ELF-1 (cell line): ENCODE results near the gene RXYLT1.
"Not testable (repeated sequence)": the region's sequence is repeated elsewhere in the genome, so short reads cannot be mapped to it uniquely, and the experiment has no call there.

Experiments used
- DNase-seq: peaks from one replicate; pipeline ENCODE4 v3.0.0-alpha.2; 2016; ENCODE audit warnings: low read depth, low spot score

Gene RXYLT1

DNA sequence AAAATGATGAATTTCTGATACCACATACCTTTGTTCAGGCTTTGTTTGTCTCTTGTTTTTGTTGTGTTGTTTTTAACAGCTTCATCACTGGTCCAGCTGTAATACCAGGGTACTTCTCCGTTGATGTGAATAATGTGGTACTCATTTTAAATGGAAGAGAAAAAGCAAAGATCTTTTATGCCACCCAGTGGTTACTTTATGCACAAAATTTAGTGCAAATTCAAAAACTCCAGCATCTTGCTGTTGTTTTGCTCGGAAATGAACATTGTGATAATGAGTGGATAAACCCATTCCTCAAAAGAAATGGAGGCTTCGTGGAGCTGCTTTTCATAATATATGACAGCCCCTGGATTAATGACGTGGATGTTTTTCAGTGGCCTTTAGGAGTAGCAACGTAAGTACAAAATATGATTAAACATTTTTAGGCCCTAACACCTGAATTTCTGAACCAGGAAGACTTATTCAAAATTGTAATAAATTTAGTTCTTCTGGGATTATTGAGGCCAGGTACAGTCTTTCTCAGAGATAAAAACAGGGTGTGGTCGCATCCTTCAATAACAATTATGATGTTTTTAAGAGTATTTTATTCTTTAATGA, 22.4 kb downstream of the RXYLT1 start:
- DNase-seq: no peak

DNA sequence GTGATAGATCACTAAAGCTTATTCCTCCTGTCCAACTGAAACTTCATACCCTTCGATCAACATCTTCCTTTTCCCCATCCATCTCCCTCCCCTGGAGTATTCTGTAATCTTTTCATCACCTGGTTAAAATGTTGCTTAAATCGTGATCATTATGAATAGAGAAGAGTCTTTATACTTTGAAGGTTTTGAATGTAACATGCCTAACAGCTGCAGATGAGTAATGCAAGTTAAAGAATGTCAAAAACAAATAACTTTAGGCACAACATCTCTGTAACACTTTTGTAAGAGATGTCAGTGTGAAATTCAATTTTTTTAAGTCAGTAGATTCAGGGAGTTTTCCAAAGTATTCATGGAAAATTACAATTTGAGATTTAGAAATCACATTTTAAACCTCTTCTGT, 25.0 kb downstream of the RXYLT1 start:
- DNase-seq: no peak

DNA sequence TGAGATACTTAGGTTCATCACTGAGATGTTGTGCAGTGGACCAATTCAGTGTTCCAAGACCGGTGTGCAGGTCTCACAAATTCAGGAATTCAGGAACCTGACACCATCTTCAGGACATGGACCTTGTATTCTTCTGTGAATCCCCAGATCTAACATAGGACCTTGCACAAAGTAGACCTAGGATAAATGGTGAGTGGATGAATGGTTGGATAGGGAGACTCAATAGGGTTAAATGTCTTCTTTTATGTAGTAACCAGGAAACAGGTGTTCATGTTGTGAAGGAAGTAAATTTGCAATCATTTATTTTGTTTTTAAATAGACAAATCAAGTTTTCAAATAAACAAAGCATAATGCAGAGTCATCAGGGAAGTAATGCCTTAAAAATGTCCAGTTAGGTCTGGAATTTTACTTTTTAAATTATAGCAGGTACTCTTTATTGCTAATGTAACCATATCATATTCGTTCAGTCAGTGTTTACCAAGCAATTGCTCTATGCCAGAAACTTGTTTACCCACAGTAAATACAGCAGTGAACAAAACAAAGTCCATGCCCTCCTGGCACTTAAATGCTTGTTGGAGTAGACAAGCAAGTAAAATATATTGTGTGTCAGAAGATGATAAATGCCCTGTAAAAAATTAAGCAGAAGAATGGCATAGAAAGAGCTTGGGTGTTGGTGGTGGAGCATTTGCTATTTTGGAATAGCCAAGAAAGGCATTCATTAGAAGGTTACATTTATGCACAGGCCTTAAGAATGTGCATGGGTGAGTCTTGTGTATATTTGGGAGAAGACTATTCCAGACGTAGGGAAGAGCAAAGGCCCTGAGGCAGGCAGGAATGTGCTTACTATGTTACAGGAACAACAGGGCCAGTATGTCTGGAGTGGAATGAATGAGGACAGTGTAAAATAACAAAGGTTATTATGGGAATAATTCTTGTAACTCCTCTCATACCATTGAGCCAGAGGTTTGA, 26.3 kb downstream of the RXYLT1 start:
- DNase-seq: no peak

DNA sequence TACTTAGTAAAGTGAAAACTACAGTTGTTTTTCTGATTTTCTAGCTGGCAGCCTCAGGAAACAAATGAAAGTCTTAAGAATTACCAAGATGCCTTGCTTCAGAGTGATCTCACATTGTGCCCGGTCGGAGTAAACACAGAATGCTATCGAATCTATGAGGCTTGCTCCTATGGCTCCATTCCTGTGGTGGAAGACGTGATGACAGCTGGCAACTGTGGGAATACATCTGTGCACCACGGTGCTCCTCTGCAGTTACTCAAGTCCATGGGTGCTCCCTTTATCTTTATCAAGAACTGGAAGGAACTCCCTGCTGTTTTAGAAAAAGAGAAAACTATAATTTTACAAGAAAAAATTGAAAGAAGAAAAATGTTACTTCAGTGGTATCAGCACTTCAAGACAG, 28.9 kb downstream of the RXYLT1 start:
- DNase-seq: no peak

DNA sequence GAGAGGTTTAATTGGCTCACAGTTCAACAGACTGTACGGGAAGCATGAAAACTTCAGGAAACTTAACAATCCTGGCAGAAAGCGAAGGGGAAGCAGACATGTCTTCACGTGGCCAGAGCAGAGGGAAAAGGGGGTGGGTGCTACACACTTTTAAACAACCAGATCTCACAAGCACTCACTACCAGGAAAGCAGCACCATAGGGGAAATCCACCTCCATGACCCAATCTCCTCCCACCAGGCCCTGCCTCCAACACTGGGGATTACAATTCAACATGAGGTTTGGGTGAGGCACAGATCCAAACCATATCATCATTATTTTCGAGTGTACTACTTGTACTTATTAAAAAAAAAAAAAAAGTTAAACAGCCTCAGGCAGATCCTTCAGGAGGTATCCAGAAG, 29.9 kb downstream of the RXYLT1 start:
- no peak for DNase-seq

DNA sequence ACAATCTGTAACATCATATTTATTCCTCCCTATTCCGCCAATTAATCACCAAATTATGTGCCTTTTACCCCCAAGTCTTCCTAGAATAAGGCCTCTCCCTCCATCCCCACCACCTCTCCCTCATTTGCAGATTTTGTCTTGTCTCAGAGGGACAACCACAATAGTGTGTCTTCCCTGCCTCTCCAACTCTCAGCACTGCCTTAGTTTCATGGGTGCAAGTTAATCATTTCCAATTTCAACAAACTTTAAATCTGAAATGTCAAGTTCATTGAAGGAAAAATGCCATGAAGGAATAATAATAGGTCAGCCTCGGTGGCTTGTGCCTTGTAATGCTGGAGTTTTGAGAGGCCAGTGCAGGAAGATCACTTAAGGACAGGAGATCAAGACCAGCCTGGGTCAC, 31.6 kb downstream of the RXYLT1 start:
- DNase-seq: no peak

DNA sequence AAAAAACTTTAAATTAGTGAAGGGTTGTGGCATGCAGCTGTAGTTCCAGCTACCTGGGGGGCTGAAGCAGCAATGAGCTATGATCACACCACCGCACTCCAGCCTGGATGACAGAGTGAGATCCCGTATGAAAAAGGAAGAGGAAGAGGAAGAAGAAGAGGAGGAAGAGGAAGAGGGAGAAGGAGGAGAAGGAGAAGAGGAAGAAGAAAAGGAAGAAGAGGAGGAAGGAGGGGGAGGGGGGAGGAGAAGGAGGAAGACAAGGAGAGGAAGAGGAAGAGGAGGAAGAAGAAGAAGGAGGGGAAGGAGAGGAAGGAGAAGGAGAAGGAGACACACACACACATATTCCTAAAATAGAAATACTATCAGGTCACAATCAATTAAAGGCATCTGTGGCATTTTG, 32.0 kb downstream of the RXYLT1 start:
- DNase-seq: no peak

DNA sequence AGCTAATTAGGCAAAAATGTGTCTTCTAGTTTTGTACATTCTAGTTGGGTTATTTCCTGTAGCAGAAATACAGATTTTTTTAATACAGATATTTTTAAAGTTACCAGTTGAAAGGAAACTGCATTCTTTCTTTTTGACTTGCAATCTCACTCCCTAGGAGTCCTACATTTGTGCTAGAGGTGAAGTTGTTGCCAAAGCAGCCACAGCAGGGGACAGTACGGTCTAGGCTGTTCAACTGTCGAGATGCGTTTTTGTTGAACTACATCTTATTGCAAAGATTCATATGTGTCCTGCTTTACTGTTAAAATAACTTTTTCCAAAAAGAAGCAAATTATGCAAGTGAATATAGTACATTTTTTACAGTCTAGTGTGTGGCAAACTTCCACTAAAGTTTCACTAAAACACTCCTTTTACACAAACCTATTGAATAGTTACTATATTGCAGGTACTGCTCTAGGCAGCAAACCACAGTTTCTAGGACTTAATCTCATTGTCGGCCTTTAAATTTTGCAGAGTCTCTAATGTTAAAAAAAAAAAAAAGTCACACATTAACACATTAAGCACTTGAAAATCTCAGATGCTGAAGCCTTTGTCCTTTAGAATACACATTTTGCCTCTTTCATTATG, 34.5 kb downstream of the RXYLT1 start:
- no peak for DNase-seq

DNA sequence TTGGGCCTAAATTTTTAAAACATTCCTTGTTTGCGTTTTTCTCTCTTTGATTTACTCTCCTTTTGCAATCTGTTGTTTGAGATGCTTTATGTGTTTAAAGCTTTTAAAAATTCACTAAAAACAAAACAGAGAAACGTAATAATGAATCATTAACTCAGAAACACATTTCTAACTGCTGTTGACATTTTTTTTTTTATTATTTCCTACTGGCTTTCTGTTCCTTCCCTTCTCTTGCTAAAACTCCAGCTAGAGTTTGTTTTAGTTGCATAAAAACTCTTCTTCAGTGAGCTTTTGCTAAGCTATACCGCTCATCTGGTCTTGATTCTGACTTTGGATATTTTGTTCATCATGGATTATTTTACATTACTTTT, 35.8 kb downstream of the RXYLT1 start:
- no peak for DNase-seq

DNA sequence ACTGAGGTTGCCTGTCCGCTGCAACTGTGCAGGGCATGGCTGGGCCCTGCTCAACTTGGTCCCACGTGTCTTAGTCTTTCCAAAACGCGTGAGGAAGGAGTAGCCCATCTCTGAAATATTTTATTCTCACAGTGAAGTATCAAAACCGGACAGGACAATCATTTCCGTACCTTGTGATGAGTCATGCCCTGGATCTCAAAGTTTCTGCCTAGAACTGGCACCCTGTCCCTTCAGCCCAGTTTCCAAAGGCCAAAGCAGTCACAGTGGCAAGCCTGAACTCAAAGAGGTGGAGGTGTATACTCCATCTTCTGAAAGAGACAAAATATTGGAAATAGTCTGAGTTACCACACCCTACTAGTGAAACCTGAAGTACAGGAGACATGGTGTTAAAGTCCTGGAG, 36.3 kb downstream of the RXYLT1 start:
- no peak for DNase-seq

DNA sequence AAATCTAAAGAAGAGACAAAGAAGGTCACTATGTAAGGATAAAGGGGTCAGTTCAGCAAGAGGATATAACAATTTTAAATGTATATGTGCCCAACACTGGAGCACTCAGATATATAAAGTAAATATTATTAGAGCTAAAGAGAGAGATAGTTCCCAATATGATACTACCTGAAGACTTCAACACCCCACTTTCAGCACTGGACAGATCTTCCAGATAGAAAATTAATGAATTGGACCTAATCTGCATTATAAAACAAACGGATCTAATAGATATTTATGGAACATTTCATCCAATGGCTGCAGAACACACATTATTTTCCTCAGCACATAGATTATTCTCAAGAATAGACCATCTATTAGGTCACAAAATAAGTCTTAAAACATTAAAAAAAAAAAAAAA, 40.7 kb downstream of the RXYLT1 start:
- DNase-seq: no peak

DNA sequence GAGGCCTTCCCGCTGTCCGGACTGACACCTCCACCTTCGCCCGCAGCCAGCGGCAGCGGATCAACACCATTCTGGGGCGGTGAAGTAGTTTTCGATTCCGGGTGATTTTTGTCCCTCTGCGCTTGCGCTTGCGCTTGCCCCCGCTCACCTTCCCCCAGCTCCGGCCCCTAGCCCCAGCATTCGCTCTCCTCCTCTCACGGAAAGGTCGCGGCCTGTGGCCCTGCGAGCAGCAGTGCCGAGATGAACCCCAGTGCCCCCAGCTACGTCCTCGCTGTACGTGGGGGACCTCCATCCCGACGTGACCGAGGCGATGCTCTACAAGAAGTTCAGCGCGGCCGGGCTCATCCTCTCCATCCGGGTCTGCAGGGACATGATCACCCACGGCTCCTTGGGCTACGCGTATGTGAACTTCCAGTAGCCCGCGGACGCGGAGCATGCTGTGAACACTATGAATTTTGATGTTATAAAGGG, 42.1 kb downstream of the RXYLT1 start:
- DNase-seq: no peak

DNA sequence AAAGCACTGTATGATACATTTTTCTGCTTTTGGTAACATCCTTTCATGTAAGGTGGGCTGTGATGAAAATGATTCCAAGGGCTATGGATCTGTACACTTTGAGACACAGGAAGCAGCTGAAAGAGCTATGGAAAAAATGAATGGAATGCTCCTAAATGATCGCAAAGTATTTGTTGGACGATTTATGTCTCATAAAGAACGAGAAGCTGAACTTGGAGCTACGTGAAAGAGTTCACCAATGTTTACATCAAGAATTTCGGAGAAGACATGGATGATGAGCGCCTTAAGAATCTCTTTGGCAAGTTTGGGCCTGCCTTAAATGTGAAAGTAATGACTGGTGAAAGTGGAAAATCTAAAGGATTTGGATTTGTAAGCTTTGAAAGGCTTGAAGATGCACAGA, 42.6 kb downstream of the RXYLT1 start:
- DNase-seq: no peak

DNA sequence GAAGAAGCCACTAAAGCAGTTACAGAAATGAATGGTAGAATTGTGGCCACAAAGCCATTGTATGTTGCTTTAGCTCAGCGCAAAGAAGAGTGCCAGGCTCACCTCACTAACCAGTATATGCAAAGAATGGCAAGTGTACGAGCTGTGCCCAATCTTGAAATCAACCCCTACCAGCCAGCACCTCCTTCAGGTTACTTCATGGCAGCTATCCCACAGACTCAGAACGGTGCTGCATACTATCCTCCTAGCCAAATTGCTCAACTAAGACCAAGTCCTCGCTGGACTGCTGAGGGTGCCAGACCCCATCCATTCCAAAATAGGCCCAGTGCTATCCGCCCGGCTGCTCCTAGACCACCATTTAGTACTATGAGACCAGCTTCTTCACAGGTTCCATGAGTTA, 43.3 kb downstream of the RXYLT1 start:
- no peak for DNase-seq

DNA sequence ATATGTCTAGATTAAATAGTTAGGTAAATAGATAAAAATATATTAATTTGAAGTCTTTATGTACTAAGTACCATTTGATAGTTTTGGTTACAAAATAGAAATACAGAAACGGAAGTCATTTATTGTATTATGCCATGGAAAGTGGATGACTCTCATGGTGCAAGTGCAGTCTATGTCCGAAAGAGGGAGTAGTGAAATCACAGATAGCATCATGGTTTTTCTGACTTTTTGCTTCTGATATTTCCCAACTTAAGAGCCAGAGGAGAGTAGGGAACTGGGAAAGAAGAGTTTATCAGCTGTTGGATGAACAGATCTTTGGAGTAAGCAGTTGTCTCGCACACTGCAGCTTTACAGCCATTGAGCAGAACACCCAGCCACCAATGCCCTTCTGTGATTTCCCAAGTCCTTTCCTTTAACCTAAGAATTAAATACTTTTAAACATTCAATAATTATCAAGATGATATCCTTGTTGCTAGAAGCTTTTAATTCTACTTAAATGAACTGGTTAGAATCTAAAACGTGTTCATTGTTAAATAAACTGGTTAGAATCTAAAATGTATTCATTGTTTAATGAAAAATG, 46.4 kb downstream of the RXYLT1 start:
- no peak for DNase-seq

DNA sequence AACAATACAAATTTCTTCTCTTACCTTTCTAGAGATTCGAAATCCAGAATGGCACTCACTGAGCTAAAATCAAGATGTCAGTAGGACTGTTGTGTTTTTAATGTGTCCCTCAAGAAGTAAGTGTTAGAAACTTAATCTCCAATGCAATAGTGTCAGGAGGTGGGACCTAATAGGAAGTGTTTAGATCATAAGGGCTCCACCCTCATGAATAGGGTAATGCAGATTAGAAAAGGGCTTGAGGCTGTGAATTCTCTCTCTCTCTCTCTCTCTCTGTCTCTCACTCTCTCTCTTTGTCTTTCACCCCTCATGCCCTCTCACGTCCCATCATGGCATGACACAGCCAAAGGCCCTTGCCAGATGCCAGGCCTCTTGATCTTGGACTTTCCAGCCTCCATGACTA, 49.2 kb downstream of the RXYLT1 start:
- no peak for DNase-seq

DNA sequence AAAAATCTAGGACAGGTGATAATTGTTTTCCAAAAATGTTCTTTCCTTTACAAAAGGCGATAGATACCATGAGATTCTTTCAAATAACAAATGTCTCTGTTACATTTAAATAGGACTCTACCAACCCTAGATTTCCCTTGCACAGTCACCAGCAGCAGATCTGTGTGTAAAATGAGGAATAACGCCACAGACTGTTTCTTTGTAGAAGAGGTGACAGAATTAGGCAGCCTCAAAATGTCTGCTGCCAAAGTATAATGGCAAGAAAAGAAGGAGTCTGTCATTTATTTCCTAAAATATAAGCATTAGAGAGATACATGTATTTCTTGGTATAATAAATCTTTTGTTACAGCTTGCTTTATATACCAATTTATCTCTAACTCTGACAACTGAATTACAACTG, 56.3 kb downstream of the RXYLT1 start:
- DNase-seq: no peak

DNA sequence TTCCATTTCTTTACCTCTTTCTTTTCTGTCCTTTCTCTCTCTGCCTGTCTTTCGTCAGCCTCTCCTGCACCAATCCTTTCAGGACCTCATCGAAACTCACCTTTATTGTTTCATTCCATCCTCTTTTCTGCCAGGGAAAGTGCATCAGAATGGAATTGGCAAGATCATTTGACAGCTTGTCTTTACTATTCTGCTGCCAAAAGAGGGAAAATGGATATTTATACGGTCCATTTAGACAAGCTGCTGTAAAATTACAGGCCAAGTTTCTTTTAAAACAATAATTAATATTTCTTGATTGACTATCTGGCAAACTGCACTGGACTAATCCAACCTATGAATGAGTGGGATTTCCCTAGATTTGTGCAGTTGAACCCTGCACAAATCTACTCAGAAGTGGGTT, 57.2 kb downstream of the RXYLT1 start:
- no peak for DNase-seq

DNA sequence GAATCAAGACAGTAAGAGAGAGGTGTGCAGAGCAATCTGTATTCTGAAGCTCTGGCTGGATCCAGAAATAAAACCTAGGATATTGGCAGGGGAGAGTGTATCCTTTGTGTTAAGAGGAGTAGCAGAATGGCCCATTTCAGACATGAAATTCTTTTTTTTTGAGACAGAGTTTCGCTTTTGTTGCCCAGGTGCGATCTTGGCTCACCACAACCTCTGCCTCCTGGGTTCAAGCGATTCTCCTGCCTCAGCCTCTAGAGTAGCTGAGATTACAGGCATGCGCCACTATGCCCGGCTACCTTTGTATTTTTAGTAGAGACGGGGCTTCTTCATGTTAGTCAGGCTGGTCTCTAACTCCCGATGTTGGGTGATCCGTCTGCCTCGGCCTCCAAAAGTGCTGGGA, 58.7 kb downstream of the RXYLT1 start:
- DNase-seq: no peak

DNA sequence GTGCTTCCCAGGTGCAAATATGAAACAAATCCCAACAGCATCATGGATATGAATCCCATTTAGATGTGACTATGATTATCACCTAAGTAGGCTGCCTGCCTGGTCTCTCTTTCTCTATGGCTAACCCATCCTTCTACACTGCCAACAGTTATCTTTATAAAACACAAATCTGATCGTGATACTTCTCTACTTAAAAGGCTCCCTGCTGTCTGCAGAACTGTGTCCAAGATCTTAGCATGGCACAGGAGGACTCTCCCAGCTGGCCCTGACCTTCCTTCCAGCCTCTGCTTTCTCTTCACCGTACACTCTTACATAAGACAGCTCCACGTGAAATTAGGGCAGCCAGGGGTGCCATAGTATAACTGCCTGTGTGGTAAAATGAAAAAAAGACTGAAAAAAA, 61.3 kb downstream of the RXYLT1 start:
- DNase-seq: no peak

DNA sequence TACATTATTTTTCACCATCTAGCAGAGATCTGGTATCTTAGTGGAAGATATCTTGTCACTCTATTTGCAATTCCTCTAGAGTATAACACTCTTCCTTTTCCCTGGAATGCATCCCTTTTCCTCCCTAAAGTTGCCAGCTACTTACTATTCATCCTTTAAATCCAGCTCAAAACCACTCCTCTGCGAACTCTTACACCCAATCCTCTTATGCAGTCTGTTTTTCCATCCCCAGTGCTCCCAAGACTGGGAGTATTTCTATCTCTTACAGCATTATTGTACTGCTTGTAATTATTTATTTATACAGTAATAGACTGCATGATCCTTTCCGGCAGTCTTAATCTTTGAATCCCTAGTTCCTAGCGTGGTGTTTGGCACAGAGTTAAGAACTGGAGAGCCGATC, 61.9 kb downstream of the RXYLT1 start:
- DNase-seq: no peak

DNA sequence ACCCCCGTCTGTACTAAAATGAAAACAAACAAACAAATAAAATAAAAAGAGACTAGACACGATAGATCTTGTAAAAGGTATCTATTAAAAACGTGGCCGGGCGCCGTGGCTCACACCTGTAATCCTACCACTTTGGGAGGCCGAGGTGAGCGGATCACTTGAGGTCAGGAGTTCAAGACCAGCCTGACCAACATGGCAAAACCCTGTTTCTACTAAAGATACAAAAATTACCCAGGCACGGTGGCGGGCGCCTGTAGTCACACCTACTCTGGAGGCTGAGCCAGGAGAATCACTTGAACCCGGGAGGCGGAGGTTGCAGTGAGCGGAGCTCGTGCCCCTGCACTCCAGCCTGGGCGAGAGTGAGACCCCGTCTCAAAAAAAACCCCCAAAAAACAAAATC, 63.0 kb downstream of the RXYLT1 start:
- DNase-seq: not testable (repeated sequence)
